ENCODE results near the gene SPSB4. TPM values are rescaled to one million over a fixed set of nuclear protein-coding genes. Genes with fewer than 3 reads are reported as not detected.

SPSB4 gene
- total RNA-seq, 1 donor from 2014 or later: 0.98 TPM

DNA sequence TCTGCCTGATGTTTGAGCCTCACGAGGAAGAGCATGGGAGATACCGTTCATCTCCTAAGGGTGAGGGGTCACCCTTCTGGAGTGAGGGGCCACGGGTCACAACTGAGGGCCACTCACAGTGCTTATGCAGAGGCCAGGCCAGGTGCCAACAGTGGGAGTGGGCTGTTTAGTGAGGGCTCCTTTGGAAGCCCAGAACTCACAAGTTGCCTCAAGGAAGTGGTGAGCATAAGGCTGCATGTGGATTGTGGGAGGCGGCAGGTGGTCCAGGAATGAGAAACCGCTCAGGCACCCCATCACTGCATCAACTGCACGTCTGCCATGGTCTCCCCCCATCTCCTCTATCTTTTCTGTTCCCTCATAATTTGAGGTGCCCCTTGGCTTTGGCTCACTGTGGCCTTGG, 26.5 kb downstream of the SPSB4 start:
- Histone ChIP-seq H3K4me1 (peaks cover 16% of the 10 kb centered on the region), H3K9me3 (no peaks in the 10 kb centered on the region), H3K27me3 (no peaks in the 10 kb centered on the region), H3K36me3 (no peaks in the 10 kb centered on the region), H3K27ac (peak overlapping the region; percentile 56), H3K4me3 (peak overlapping the region in 1 of 2 donors; percentile 35)
- no peak for DNase-seq (ENCODE audit: extremely low spot score in 2 of 2)
- intact Hi-C loops (cut with DNase I): no loop called here
- TF ChIP-seq, protein P1, sequence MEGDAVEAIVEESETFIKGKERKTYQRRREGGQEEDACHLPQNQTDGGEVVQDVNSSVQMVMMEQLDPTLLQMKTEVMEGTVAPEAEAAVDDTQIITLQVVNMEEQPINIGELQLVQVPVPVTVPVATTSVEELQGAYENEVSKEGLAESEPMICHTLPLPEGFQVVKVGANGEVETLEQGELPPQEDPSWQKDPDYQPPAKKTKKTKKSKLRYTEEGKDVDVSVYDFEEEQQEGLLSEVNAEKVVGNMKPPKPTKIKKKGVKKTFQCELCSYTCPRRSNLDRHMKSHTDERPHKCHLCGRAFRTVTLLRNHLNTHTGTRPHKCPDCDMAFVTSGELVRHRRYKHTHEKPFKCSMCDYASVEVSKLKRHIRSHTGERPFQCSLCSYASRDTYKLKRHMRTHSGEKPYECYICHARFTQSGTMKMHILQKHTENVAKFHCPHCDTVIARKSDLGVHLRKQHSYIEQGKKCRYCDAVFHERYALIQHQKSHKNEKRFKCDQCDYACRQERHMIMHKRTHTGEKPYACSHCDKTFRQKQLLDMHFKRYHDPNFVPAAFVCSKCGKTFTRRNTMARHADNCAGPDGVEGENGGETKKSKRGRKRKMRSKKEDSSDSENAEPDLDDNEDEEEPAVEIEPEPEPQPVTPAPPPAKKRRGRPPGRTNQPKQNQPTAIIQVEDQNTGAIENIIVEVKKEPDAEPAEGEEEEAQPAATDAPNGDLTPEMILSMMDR (IDR thresholded peaks at IDR 0.05): no peak
- no peak for TF ChIP-seq POLR2AphosphoS5 (IDR thresholded peaks at IDR 0.05; ENCODE audit: insufficient read depth in 1 of 2, low read depth in 1 of 2)
- no peak for TF ChIP-seq POLR2A (IDR thresholded peaks at IDR 0.05)

DNA sequence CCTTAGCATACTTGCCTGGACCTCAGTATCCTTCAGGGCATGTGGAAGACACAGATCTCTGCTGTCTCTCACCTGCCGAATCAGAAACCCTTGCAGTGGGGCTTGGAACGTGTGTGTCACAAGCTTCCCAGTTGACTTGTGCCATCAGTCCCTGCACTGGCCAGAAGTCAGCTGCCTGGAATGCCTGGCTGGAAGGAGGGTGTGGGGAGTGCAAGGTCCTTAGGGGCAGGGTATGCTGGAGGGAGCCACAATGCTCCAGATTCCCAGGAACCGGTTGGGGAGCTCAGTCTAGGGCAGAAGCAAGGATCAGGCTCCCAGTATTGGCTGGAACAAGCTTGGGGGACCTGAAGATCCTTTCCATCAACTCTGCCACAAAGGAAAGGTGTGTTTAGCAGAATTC, 27.1 kb downstream of the SPSB4 start:
- Histone ChIP-seq H3K4me1 (peaks cover 16% of the 10 kb centered on the region), H3K27ac (no peak overlapping the region), H3K4me3 (no peak overlapping the region), H3K9me3 (no peaks in the 10 kb centered on the region), H3K36me3 (no peaks in the 10 kb centered on the region), H3K27me3 (no peaks in the 10 kb centered on the region)
- intact Hi-C loops (cut with DNase I): no loop called here
- DNase-seq (ENCODE audit: extremely low spot score in 2 of 2): no peak
- no peak for TF ChIP-seq POLR2A (IDR thresholded peaks at IDR 0.05)

DNA sequence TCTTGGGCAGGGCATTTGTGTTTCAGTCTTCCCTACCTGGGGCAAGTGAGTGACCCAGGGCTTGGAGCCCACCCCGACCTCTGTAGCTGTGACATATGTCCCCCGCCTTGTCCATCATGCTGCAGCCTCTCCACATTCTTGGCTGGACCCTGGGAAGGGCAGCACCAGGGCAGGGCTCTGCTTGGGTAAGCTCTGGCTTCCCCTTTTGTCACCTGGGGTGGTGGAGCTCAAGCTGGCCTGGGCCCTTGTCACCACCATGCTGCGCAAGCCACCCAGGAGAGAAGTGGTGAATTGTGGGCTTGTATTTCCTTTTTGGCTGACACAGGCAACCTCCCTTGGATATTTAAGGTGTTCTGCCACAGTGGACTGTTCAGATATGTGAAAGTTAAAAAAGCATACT, 29.3 kb downstream of the SPSB4 start:
- Histone ChIP-seq H3K9me3 (no peaks in the 10 kb centered on the region), H3K4me1 (peaks cover 16% of the 10 kb centered on the region), H3K4me3 (no peak overlapping the region), H3K27ac (no peak overlapping the region), H3K36me3 (no peaks in the 10 kb centered on the region), H3K27me3 (no peaks in the 10 kb centered on the region)
- intact Hi-C loops (cut with DNase I): no loop called here
- TF ChIP-seq POLR2A (IDR thresholded peaks at IDR 0.05): no peak
- TF ChIP-seq, protein P1 (IDR thresholded peaks at IDR 0.05): no peak
- no peak for TF ChIP-seq POLR2AphosphoS5 (IDR thresholded peaks at IDR 0.05; ENCODE audit: insufficient read depth in 1 of 2, low read depth in 1 of 2)
- no peak for DNase-seq (ENCODE audit: extremely low spot score in 2 of 2)

DNA sequence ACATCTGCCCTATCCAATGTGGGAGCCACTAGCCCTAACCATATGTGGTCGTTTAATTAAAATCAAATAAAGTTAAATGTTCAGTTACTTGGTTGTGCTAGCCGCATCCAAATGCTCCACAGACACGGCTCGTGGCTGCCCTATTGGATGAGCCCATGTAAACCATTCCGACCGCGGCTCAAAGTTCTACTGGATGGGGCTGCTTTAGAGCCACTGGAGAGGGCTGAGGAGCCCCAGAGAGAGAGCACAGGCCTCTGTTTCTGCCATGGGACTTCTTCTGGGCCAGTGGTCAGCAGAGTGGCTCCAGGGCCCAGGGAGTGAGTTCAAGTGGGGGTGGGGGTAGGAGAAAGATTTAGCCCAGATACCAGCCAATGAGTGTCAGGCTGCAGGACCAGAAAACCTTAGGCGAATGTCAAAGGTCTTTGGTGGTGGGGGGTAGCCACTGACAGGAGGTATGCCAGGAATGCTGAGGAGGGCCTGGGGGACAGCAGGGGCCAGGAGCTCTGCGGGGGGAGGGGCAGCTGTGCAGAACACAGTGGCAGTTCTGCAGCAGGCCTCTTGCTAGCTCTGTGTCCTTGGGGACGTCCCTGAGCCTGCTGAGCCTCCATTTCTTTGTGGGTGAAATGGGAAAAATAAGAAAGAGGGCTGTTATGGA, 30.1 kb downstream of the SPSB4 start:
- H3K27ac ChIP-seq: no peak overlapping the region
- DNase-seq (ENCODE audit: extremely low spot score in 2 of 2): no peak
- no peaks in the 10 kb centered on the region for H3K27me3 ChIP-seq
- H3K36me3 ChIP-seq: no peaks in the 10 kb centered on the region
- H3K9me3 ChIP-seq: no peaks in the 10 kb centered on the region
- intact Hi-C loops (cut with DNase I): no loop called here
- peaks cover 16% of the 10 kb centered on the region for H3K4me1 ChIP-seq
- TF ChIP-seq, protein P1 (IDR thresholded peaks at IDR 0.05): no peak
- TF ChIP-seq POLR2A (IDR thresholded peaks at IDR 0.05) (no peak), POLR2AphosphoS5 (IDR thresholded peaks at IDR 0.05; ENCODE audit: insufficient read depth in 1 of 2, low read depth in 1 of 2) (no peak)
- no peak overlapping the region for H3K4me3 ChIP-seq

DNA sequence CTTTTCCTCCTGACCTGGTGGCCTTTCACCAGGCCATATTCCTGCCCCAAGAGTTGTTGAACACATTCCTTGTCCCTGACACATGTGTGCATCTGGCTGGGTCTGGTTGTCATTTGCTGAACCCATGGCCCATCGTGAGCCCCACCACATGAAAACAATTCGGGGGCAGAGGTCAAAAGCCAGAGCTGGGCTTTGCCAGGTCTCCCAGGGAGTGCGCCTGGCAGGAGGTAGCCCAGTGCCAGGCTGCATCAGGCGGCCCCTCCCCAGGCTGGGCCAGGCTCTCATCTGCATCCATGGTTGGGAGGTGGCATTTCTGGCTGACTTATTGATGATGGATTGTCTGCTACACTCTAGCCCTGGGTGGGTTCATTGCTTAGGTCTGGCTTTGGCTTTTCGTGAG, 30.9 kb downstream of the SPSB4 start:
- Histone ChIP-seq H3K9me3 (no peaks in the 10 kb centered on the region), H3K4me3 (no peak overlapping the region), H3K27ac (no peak overlapping the region), H3K36me3 (no peaks in the 10 kb centered on the region), H3K4me1 (peaks cover 8% of the 10 kb centered on the region), H3K27me3 (no peaks in the 10 kb centered on the region)
- no peak for DNase-seq (ENCODE audit: extremely low spot score in 2 of 2)
- TF ChIP-seq, protein P1 (IDR thresholded peaks at IDR 0.05): no peak
- TF ChIP-seq POLR2A (IDR thresholded peaks at IDR 0.05) (no peak), POLR2AphosphoS5 (IDR thresholded peaks at IDR 0.05; ENCODE audit: insufficient read depth in 1 of 2, low read depth in 1 of 2) (no peak)
- intact Hi-C loops (cut with DNase I): no loop called here

Data from vagina (tissue), 2 donors.